HG03095 (cell line): ENCODE measurements around the gene FAM209A.
"Not testable (repeated sequence)": the region's sequence is repeated elsewhere in the genome, so short reads cannot be mapped to it uniquely, and the experiment has no call there.

ENCODE experiments used
- ATAC-seq: cut with Tn5 transposase; IDR thresholded peaks from one replicate; pipeline ENCODE4 v1.9.1; 2021; ENCODE audit warnings: moderate library complexity; ENCODE audit not compliant: unreplicated experiment

FAM209A gene, protein sequence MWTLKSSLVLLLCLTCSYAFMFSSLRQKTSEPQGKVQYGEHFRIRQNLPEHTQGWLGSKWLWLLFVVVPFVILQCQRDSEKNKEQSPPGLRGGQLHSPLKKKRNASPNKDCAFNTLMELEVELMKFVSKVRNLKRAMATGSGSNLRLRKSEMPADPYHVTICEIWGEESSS

DNA sequence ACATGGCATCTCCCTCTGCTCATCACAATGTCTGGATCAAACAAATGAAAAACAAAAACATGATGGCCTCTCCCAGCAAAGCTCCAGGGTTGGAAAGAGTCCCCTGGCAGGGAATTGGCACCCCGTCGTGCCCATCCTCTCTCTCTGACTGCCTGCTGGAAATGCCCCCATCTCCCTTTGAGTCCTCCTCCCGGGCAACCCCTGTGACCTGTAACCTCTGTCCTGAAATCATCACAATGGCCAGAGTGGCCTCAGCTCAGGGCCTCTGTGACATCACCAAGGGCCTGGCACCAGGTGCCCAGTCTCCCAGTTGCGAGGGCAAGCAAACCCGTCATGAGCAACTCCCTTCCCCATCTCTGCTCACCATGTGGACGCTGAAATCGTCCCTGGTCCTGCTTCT is at the start of gene FAM209A:
Gene FAM209A, plus strand, starts transcription at position 301 of the 400 bp plus-strand sequence. Its CDS starts 65 bp downstream, at position 366.
- not testable (repeated sequence) for ATAC-seq

DNA sequence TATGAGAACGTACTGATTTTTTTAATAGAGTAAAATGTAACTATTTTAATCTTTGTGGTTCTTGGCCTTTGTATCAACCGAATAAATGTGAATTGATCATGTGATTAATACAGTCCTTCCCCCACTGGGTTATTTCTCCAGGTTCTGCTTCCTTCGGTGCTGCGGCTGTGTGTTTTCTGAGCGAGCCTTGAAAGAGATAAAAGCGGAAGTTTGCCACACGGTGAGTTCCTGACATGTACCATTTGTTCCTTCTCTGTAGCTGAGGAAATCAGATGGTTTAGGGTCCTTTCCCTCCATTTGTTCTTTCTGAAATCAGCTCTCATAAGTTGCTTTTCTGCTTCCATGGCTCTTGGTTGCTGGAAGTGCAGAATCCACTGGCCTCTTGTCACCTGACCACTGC is 40.6 kb upstream of the FAM209A start:
- ATAC-seq = no peak

DNA sequence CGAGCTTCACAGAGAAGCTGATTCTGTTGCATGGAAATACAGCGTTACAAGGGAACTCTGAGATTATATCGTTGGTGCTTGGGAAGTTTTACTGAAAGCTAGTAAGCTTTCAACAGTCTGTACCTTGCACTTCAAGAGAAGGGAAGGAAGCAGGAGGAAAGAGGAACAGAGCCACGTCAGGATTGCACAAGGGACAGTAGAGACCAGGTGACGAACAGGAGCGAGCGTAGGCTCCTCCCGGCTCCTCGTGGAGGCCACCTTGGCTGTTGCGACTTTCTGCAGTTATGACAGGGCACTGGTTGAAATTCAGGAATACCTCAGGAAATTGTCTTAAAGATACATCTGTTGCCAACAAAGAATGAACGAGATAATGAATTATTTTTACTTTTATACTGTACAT is 37.3 kb upstream of the FAM209A start:
- ATAC-seq = no peak

DNA sequence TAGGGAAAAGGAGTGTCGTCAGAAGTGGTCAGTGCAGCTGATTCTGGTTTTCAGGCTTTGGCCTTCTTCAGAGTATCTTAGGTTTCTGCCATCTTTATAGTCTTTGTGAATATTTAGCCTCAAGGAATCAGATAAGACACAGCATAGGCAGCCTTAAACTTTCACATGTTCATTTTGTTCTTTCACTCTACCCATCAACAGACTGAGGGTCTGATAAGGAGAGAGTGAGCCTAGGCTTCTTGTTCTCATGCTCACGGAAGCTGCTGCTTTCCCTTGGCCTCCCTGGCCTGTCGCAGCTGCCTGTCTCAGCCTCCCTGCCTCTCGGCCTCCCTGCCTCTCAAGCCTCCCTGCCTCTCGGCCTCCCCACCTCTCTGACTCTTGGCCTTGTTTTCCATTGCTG is 36.0 kb upstream of the FAM209A start:
- ATAC-seq = no peak

DNA sequence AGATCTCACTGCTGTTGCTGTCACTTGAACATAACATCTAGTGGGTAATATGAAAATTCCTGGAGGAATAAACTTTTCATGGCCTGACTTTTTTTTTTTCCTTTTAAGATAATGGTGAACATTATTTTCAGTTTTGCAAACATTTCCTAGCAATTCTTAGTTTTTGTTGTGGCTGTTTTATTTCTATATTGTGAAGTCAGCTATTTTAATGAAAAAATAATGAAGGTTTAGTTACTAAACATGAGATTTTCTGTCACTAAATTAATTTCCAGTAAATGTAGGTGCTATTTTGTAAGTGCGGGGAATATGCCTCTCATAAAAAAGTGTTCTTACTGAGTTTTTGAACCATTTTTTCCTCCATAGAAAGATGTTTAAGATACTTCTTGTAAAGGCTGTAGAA is 23.4 kb upstream of the FAM209A start:
- no peak for ATAC-seq

DNA sequence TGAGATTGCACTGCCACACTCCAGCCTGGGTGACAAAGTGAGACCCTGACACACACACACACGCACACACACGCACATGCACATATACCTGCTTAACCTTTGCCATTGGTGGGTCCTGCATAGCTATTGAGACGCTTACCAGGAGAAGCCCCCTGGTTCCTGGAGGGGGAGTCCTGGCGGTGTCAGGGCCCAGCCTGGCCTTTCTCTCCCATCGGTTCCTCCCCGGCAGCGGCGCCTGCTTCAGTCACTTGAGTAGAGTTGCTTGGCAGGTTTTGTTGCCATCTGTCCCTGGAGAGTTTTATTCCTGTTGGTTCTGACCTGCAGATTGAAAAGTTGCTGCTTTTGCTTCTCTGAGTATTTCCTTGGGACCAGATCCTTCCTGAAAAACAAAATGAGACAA is 20.6 kb upstream of the FAM209A start:
- ATAC-seq = no peak

DNA sequence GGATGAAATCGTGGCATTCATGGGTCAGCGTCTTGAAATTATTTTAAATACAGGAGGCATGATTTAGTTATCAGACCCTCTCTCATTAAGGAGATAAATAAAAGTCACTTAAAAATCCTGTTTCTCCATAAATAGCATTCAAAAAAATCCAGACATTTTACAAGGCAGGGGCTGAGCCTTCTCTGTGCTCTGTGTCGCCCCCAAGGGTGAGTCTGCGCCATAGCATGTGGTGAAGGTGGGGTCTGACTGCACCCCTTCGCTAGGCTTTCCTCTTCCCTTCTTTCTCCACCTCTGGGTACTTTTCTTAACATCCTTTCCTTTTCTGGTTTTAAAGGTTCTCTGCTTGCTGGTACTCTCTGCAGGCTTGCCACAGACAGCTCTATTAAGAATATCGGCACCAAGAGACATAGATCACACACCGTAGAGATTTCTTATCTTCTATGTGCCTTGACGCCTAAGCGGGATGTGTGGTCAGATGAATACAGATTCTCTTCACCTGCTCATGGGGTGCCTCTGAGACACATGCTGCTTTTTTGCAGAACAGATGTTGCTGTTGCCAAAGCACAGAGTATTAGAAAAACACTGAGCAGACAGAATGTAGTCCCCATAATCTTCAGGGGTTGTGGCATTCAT is 20.1 kb upstream of the FAM209A start:
- no peak for ATAC-seq

DNA sequence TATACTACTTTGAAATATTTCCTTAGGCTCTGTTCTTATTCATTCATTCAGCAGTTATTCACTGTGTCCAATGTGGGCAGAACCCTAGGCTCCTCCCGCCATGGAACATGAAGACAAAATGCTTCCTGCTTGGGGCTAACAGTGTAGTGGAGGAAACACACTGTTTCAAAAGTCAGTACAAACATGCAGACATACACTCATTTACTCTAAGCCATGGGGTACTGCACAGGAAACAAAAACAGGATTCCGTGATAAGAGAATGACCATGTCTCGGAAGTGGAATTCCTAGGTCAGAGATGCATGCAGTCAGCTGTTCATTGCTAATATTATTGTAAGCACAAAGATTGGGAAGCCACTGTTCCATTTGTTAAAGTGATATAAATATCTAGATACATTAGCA is 18.4 kb upstream of the FAM209A start:
- no peak for ATAC-seq

DNA sequence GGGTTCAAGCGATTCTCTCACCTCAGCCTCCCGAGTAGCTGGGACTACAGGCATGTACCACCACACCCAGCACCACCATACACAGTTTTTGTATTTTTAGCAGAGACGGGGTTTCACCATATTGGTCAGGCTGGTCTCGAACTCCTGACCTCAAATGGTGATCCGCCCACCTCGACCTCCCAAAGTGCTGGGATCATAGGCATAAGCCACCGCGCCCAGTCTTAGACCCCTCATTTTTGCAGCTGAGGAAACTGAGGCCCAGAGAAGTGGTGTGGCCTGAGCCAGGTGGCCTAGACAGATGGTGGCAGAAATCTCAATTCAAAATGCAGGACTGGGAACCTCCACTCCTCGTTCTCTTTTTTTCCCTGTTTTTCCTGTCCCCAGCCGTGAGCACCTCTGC is 12.6 kb upstream of the FAM209A start:
- no peak for ATAC-seq

DNA sequence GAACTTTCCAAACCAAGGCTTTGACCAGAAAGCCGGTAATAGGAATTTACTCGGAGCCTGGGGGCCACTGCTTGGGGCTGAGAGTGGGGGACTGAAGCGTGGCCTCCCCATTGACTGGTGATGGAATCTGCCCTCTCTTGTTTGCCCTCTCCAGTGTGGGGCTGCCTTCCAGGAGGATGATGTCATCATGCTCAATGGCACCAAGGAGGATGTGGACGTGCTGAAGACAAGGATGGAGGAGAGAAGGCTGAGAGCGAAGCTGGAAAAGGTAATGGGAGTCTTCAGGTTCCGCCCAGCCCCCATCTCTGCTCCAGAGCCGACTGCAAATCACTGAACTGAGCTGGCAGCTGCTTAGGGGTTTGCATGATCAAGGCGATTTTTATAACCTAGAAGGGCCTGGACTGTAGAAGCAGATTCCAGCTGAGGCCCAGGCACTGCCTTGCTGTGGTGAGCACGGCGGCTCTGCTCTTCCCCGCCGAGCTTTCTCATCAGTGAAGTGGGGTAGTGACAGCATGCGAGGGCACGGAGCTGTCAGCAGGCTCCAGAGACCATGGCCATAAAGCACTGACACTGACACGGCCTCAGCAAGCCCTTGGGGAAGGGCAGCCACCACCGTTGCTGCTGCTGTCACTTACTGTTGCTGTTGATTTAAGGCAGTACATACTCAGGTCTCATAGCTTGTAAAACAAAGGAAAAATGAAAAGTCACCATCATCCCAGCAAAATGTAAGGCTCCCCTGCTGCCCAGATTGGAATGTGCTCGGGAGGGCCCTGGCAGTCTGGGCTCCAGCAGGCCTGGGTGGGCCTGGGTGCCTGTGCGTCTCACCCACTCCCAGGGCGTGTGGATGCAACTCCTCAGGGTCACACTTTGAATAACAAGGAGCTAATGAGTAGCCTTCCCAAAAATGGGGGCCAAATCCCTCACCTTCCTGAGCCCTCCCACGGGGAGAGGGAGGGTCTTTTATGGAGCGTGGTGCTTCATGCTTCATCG is 11.1 kb upstream of the FAM209A start:
- no peak for ATAC-seq

DNA sequence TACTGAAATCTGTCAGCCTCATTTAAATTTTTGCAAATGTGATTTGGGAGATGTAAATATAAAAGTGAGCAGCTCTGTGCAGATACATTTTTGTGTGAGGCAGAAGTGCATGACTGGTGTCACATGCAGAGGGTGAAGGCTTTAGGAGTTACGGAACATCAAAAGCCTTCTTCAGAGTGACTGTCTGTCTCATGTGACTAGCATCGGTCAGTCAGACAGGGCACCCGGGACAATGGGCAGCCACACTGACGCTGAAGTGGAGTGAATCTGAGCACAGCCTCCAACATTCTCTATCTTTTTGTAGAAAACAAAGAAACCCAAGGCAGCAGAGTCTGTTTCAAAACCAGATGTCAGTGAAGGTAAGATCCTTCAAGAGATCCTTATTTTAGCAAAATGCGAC is 7.9 kb upstream of the FAM209A start:
- ATAC-seq = no peak

DNA sequence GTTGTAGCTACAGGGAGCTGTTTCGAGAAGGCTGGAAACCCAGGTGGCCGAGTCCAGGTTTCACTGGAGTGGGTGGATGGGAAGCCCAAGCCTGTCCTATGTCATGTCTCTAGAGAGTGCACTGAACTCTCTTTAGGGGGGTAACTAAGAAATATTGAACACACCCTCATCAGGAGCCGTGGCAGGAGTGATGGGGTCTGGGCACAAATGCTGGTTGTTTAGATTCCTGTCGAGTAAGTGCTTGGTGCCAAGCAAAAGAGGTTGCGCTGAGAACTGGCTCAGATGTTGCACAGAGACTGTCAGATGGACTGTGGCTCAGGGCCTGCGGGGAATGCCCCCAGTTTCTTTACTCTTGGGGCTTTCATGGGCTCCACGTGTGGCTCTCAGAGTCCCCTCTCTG is 7.3 kb upstream of the FAM209A start:
- no peak for ATAC-seq

DNA sequence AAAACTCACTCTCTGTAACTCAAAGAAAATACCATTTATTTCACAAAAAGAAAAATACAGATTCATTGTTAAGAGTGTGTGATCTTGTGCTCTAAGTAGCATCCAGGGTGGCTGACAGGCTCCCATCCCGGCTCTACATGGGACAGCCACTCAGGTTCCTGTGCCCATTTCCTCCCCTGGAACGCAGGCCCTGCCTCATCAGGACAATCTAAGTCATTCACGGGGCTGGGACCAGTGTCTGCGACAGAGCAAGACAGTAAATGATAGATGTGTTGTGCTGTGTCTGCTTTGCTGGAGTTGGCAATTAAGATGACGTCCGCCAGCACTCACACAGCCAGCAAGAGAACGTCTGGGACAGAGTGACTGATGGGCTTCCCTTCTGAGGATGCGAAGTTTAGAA is 6.9 kb upstream of the FAM209A start:
- no peak for ATAC-seq

DNA sequence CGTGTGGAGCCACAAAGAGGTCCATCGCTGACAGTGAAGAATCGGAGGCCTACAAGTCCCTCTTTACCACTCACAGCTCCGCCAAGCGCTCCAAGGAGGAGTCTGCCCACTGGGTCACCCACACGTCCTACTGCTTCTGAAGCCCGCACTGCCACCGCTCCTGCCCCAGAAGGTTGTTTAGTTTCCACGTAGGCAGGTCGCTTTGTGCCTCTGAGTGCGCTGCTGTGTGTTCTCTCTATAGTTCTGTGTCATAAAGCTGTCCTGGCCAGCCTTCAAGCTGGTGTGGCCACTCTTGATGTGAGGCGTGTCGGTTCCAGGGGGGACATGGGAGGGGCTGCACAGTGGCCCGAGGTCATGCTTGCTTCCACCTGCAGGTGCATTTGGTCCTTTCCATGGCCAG is 6.4 kb upstream of the FAM209A start:
- ATAC-seq = no peak

DNA sequence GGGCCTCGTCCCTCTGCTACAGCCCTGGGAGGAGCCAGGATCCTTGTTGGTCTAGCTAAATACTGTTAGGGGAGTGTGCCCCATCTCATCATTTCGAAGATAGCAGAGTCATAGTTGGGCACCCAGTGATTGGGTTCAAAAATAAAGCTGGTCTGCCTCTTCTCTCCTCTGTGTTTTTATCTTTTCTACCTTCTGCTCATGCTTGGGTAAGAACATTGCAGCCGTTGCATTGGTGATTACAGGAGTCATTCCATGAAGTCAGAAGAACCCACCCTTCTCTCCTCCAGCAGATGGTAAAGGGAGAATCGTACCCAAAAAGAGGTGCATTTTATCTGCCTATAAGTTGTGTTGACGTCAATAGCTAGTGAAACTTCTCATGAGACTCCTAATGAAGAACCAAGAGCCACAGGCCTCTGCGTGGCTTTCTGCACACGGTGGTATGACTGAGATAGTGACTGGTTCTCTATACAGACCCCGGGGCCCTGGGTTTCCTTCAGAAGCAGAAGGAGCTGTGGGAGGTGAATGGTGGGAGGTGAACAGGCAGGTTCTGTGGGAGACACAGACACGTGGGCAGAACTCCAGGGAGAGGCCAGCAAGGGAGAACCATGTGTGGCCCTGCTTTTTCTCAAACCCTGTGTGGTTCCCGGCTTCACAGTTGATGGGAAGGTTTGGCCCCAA is 5.7 kb upstream of the FAM209A start:
- no peak for ATAC-seq

DNA sequence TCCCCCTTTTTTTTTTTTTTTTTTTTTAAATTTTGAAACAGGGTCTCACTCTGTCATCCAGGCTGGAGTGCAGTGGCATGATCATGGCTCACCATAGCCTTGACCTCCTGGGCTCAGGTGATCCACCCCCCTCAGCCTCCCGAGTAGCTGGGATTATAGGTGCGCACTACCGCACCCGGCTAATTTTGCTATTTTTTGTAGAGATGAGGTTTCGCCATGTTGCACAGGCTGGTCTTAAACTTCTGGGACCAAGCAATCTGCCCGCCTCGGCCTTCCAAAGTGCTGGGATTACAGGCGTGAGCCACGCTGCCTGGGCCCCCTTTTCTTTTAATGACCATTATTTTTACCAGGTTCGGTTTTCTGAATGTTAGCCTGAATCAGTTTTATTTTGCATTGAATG is 5.0 kb upstream of the FAM209A start:
- ATAC-seq = no peak

DNA sequence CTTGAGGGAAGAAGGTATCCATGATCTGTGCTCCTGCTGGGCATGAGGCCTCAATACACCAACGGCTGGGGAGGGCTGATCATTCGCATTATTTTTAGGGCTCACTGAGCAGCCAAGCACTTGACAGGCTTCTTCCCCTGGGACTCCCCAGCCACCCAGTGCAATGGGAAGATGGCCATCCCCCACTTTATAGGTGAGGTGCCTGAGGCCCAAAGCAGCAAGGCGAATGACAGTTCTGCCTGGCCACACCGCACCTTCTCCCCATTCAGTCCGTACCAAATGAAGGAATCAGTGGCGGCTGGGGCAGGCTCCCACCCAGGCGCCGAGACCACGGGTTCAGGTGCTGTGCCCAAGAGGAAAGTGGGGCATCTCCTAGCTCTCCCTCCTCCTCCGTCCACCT is 4.4 kb upstream of the FAM209A start:
- ATAC-seq = no peak

DNA sequence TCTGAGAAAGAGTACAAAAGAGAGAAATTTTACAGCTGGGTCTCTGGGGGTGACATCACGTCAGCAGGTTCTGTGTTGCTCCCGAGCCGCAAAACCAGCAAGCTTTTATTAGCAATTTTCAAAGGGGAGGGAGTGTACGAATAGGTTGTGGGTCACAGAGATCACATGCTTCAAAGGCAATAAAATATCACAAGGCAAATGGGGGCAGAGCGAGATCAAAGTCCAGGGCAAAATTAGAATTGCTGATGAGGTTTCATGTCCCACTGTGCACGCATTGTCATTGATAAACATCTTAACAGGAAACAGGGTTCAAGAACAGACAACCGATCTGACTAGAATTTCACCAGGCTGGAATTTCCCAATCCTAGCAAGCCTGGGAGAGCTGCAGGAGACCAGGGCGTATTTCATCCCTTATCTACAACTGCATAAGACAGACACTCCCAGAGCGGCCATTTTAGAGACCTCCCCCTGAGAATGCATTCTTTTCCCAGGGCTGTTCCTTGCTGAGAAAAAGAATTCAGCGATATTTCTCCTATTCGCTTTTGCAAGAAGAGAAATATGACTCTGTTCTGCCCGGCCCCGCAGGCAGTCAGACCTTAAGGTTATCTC is 3.7 kb upstream of the FAM209A start:
- ATAC-seq = not testable (repeated sequence)

DNA sequence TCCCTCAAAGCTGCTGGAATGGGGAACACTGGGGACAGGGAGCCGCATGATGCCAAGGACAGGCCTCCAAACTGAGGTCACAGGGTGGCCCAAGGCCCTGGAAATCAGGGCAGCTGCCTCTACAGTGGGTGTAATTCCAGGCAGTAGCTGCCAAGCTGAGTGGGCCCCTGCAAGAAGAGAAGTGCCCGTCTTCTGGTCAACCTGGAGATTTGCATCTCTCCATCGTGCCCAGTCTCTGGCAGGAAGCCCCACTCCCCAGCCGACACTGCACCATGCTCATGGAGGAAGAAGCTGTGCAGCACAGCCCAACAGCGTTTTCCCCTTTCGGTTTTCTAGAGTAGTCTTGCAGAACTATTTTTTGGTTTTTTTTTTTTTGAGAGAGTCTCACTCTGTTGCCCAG is 2.2 kb upstream of the FAM209A start:
- ATAC-seq = no peak

DNA sequence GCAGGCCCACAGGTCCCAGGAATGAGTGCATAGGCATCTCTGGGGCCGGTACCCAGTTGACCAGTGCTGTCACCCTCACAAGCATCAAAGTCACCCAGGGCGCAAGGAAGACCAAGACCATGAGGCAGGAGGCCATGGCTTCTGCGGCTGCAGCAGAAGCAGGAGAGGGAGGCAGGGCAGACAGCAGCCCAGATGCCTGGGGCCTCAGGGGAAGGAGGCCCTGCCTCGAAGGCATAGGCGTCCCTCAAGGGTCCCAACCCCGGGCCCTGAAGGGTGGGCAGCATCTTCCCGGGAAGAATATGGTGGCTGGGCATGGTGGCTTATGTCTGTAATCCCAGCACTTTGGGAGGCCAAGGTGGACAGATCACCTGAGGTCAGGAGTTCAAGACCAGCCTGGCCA is 3.0 kb downstream of the FAM209A start:
- no peak for ATAC-seq

DNA sequence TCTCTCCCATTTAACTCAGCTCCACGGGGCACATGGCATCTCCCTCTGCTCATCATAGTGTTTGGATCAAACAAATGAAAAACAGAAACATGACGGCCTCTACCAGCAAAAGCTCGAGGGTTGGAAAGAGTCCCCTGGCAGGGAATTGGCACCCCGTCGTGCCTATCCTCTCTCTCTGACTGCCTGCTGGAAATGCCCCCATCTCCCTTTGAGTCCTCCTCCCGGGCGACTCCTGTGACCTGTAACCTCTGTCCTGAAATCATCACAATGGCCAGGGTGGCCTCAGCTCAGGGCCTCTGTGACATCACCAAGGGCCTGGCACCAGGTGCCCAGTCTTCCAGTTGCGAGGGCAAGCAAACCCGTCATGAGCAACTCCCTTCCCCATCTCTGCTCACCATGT is 8.4 kb downstream of the FAM209A start, which contains the start of gene FAM209B:
Gene FAM209B, plus strand, starts transcription at position 301 of the 400 bp plus-strand sequence. Its CDS starts 96 bp downstream, at position 397.
- not testable (repeated sequence) for ATAC-seq
